HCT116 (cell line): ENCODE results near the gene LZIC. TPM values are rescaled to one million over a fixed set of nuclear protein-coding genes. Genes with fewer than 3 reads are reported as not detected.

Source experiments
- ATAC-seq: fragments of 200-7000 bp; cut with Tn5 transposase; 2 replicates; pipeline ENCODE4 v1.9.1; 2020; ENCODE audit warnings: mild to moderate bottlenecking, moderate library complexity
- BruUV-seq: library from RNA; stranded (reverse); fragments of 400-500 nt; replicated peaks from 2 replicates; lab custom pipeline; 2021; lab: Mats Ljungman, UMichigan
- CTCF ChIA-PET: fragments of 300-600 bp; sonication (Branson Sonifier 250); formaldehyde crosslinking; loops from one replicate; lab custom pipeline; 2021; ENCODE audit warnings: antibody characterized with exemption; lab: Charles Lee
- POLR2A ChIA-PET: fragments of 300-600, 350-600 bp; sonication (Branson Sonifier 250); formaldehyde crosslinking; loops from one replicate; lab custom pipeline; 2021; ENCODE audit warnings: antibody characterized with exemption; lab: Charles Lee
- RAD21 ChIA-PET, 2 experiments: fragments of 300-600 bp; sonication (Branson Sonifier 250); formaldehyde crosslinking; loops; one replicate each; lab custom pipeline; 2023; ENCODE audit warnings: low total read pairs in 2 of 2; ENCODE audit not compliant: uncharacterized antibody in 2 of 2, unreplicated experiment in 2 of 2, low non-redundant PET in 1 of 2; lab: Charles Lee
- DNase-seq: peaks from one replicate; pipeline ENCODE4 v3.0.0-alpha.2; 2010; ENCODE audit warnings: low read depth, low spot score
- H2AFZ ChIP-seq: fragments of 200-600 bp; shearing (Covaris generic), sonication (generic); 2 replicates; pipeline ENCODE4 v1.6.1; 2017; ENCODE audit warnings: low read depth, mixed run types, mixed read lengths, antibody characterized with exemption, low read length; ENCODE audit not compliant: poor library complexity, severe bottlenecking
- H3K27ac ChIP-seq: 2 replicates; pipeline ENCODE4 v1.5.1; 2012; ENCODE audit warnings: low read depth, low read length
- H3K27me3 ChIP-seq: fragments of 200-600 bp; sonication (generic); 2 replicates; pipeline ENCODE4 v1.6.1; 2016; ENCODE audit warnings: mixed run types, low read length, mixed read lengths; ENCODE audit not compliant: insufficient read depth
- H3K36me3 ChIP-seq, 2 experiments: fragments of 200-500 bp in 1 of 2; fragments of 200-600 bp in 1 of 2; sonication (Bioruptor generic) in 1 of 2; sonication (generic) in 1 of 2; 2 replicates each; pipeline versions ENCODE4 v1.5.1 to v1.6.1; 2014 to 2016; ENCODE audit warnings: low read length in 2 of 2, inconsistent platforms in 1 of 2, mixed read lengths in 1 of 2, mixed run types in 1 of 2; ENCODE audit not compliant: insufficient read depth in 2 of 2, control insufficient read depth in 1 of 2
- H3K4me1 ChIP-seq, 2 experiments: fragments of 200-600 bp in 1 of 2; sonication (generic) in 1 of 2; 2 replicates each; pipeline versions ENCODE4 v1.5.1 to v1.6.1; 2012 to 2017; ENCODE audit warnings: low read length in 2 of 2, inconsistent platforms in 1 of 2, mild to moderate bottlenecking in 1 of 2, mixed read lengths in 1 of 2, mixed run types in 1 of 2, moderate library complexity in 1 of 2; ENCODE audit not compliant: insufficient read depth in 2 of 2, control insufficient read depth in 1 of 2
- H3K4me2 ChIP-seq: fragments of 200-600 bp; sonication (generic); 2 replicates; pipeline ENCODE4 v1.6.1; 2017; ENCODE audit warnings: mixed run types, low read length, mixed read lengths
- H3K4me3 ChIP-seq, 2 experiments: fragments of 200-600 bp in 1 of 2; sonication (generic) in 1 of 2; replicated peaks in 1 of 2; 2 replicates each; pipeline ENCODE4 v1.5.1; 2011 to 2016; ENCODE audit warnings: low read length in 2 of 2, control low read depth in 1 of 2, low read depth in 1 of 2, mild to moderate bottlenecking in 1 of 2, mixed read lengths in 1 of 2, mixed run types in 1 of 2
- H3K79me2 ChIP-seq: fragments of 200-600 bp; sonication (generic); 2 replicates; pipeline ENCODE4 v1.6.1; 2017; ENCODE audit warnings: mild to moderate bottlenecking, mixed run types, low read length, moderate library complexity, mixed read lengths; ENCODE audit not compliant: insufficient read depth
- H3K9ac ChIP-seq: fragments of 200-600 bp; sonication (generic); 2 replicates; pipeline ENCODE4 v1.6.1; 2016; ENCODE audit warnings: low read length, mixed read lengths
- H3K9me2 ChIP-seq: fragments of 200-600 bp; sonication (generic), shearing (Covaris generic); 2 replicates; pipeline ENCODE4 v1.6.1; 2017; ENCODE audit warnings: mixed run types, mild to moderate bottlenecking, moderate library complexity; ENCODE audit not compliant: insufficient read depth
- H3K9me3 ChIP-seq, 2 experiments: fragments of 200-500 bp in 1 of 2; fragments of 200-600 bp in 1 of 2; sonication (Bioruptor generic) in 1 of 2; sonication (generic) in 1 of 2; 2 replicates each; pipeline ENCODE4 v1.6.1; 2014 to 2017; ENCODE audit warnings: low read length in 2 of 2, mixed read lengths in 2 of 2, inconsistent platforms in 1 of 2, low read depth in 1 of 2, mild to moderate bottlenecking in 1 of 2, mixed run types in 1 of 2, moderate library complexity in 1 of 2; ENCODE audit not compliant: control insufficient read depth in 1 of 2, insufficient read depth in 1 of 2
- H4K20me1 ChIP-seq: fragments of 200-600 bp; sonication (generic), shearing (Covaris generic); 2 replicates; pipeline ENCODE4 v1.6.1; 2017; ENCODE audit warnings: mixed run types, mild to moderate bottlenecking, moderate library complexity; ENCODE audit not compliant: insufficient read depth
- CBX3 ChIP-seq: IDR thresholded peaks from 2 replicates; pipeline ENCODE4 v1.6.1; 2012; ENCODE audit warnings: low read depth
- CEBPB ChIP-seq: IDR thresholded peaks from 2 replicates; pipeline ENCODE4 v1.6.1; 2012; ENCODE audit warnings: low read depth
- EZH2 ChIP-seq: fragments of 200-600 bp; sonication (generic); IDR thresholded peaks from 2 replicates; pipeline ENCODE4 v1.6.1; 2017; ENCODE audit warnings: antibody characterized with exemption, mixed run types
- EZH2phosphoT487 ChIP-seq: fragments of 200-600 bp; IDR thresholded peaks from 2 replicates; pipeline ENCODE4 v1.6.1; 2018; ENCODE audit warnings: antibody characterized with exemption, borderline replicate concordance
- FOSL1 ChIP-seq: IDR thresholded peaks from 2 replicates; pipeline ENCODE4 v1.6.1; 2012; ENCODE audit warnings: low read depth
- JUND ChIP-seq: IDR thresholded peaks from 2 replicates; pipeline ENCODE4 v1.6.1; 2012
- POLR2A ChIP-seq: IDR thresholded peaks from 2 replicates; pipeline ENCODE4 v1.7.0; 2011; ENCODE audit warnings: borderline replicate concordance; ENCODE audit not compliant: insufficient read depth, insufficient read length; ENCODE audit errors: extremely low read depth
- POLR2AphosphoS5 ChIP-seq: IDR thresholded peaks from 2 replicates; pipeline ENCODE4 v1.6.1; 2011; ENCODE audit warnings: mild to moderate bottlenecking, low read depth, low read length, moderate library complexity
- SIN3A ChIP-seq: IDR thresholded peaks from 2 replicates; pipeline ENCODE4 v1.6.1; 2012; ENCODE audit warnings: low read depth
- SP1 ChIP-seq: IDR thresholded peaks from 2 replicates; pipeline ENCODE4 v1.6.1; 2012; ENCODE audit warnings: low read depth
- SRF ChIP-seq: IDR thresholded peaks from 2 replicates; pipeline ENCODE4 v1.6.1; 2012; ENCODE audit warnings: low read depth
- TCF7L2 ChIP-seq: IDR thresholded peaks from 2 replicates; pipeline ENCODE4 v1.7.0; 2011; ENCODE audit warnings: borderline replicate concordance, inconsistent platforms; ENCODE audit not compliant: insufficient read depth, insufficient read length; ENCODE audit errors: extremely low read depth
- YY1 ChIP-seq: IDR thresholded peaks from 2 replicates; pipeline ENCODE4 v1.6.1; 2011; ENCODE audit warnings: low read length, low read depth, moderate library complexity, mild to moderate bottlenecking; ENCODE audit not compliant: insufficient replicate concordance; ENCODE audit errors: extremely low read depth
- ZFX ChIP-seq: fragments of 450-650 bp; IDR thresholded peaks from 2 replicates; pipeline ENCODE4 v1.6.1; 2017
- ZNF274 ChIP-seq: fragments of 200-500 bp; sonication (Bioruptor generic); IDR thresholded peaks from 2 replicates; pipeline ENCODE4 v1.6.1; 2014; ENCODE audit warnings: mild to moderate bottlenecking, low read depth, low read length, inconsistent platforms
- intact Hi-C: fragments of 100-400 bp; cut with micrococcal nuclease; formaldehyde crosslinking; loops from 2 replicates; pipeline ENCODE4 v1.10.0; 2022
- total RNA-seq: library from RNA; stranded (reverse); gene quantifications from one replicate; pipeline ENCODE4 v1.2.1, GENCODE V29; 2021; ENCODE audit not compliant: unreplicated experiment
- TF ChIP-seq, protein P1 (sequence below): IDR thresholded peaks from 2 replicates; pipeline ENCODE4 v1.6.1; 2012
- TF ChIP-seq, protein P2 (sequence below): IDR thresholded peaks from 2 replicates; pipeline ENCODE4 v1.6.1; 2011; ENCODE audit warnings: mild to moderate bottlenecking, low read length, moderate library complexity; ENCODE audit not compliant: insufficient replicate concordance; ENCODE audit errors: extremely low read depth

The LZIC gene
- total RNA-seq, 1 experiment from 2014 or later: 26.6 TPM

DNA sequence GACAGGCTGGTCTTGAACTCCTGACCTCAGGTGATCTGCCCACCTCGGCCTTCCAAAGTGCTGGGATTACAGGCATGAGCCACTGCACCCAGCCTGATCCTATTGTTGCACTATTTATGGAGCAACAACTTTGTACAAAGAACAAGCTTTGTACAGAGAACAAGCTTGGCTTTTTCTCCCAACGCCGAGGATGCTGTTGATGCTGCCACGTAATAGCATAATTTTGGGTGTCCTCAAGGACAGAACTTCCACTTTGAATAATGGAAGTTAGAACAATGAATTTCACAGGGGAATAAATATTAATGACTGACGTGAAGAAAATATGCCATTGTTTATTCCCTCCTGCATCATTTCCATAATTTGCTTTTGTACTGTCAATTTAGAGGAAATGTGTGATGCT lies 41.1 kb upstream of the LZIC start:
- no TSS peak for BruUV-seq
- RAD21 ChIA-PET: no interaction called here
- ATAC-seq (no peak), DNase-seq (no peak)
- Histone ChIP-seq H3K36me3 (peaks cover 0 to 6% of the 10 kb centered on the region in 2 experiments; a peak in 1 of 4 replicates), H3K4me1 (no peaks in the 10 kb centered on the region), H3K4me2 (no peak overlapping the region), H3K79me2 (no peaks in the 10 kb centered on the region), H2AFZ (no peak overlapping the region), H3K9me3 (no peaks in the 10 kb centered on the region), H4K20me1 (no peaks in the 10 kb centered on the region), H3K27ac (no peak overlapping the region), H3K9ac (no peak overlapping the region), H3K4me3 (no peak overlapping the region), H3K27me3 (no peaks in the 10 kb centered on the region), H3K9me2 (no peaks in the 10 kb centered on the region)
- CTCF ChIA-PET: no interaction called here
- TF ChIP-seq ZNF274 (no peak), EZH2phosphoT487 (no peak)
- POLR2A ChIA-PET: no interaction called here
- intact Hi-C loops: no loop called here

DNA sequence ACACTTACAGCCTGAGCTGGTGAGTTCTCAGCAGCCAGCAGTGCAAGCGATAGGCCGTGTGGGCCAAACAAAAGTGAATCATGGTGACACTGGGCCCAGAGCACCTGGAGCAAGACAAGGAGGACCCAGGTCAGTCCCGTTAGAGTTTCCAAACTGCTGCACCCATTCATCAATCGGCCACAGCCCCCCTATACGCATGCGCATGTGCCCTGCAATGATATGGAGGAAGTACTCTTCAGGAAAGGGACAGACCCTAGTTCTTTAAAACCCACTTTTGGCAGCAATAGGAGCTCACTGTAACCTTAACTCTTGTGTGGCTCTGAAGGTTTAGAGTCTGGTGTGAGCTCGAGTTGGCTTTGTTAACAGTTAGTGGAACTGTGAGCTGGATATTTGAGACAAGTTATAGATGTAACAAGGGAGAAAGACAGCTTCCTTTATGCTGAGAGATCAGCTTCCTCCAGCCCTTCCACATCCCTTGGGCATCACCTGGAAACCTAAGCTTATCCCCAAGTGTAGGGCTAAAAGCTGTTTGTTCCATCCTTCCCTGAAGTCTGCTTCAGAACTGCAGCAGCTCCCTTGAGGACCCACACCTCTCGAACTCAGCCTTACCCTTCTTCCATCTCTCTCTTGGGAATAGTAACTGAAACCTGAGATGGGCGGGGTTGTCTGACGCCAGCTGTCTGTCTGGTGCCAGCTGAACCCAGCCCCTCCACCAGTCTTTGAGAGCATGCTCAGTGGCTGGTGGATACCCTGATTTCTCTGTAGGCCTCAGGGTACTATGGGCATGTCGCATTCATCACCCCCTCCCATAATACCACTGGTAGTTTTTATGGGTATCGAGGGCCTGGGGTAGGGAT lies 17.7 kb upstream of the LZIC start:
- peak overlapping the region; percentile 22; the same call in 1 of the 2 replicates for H3K9ac ChIP-seq
- no peak overlapping the region for H2AFZ ChIP-seq
- no peak overlapping the region for H3K27ac ChIP-seq
- peaks cover 26 to 40% of the 10 kb centered on the region in 2 experiments for H3K4me1 ChIP-seq
- DNase-seq (no peak), ATAC-seq (peak; percentile 65)
- no peaks in the 10 kb centered on the region for H3K79me2 ChIP-seq
- H3K4me3 ChIP-seq: no peak overlapping the region
- ChIA-PET RAD21 (no interaction called here), POLR2A (interaction anchor here (0.5 kb wide), 1 partner anchor 10 kb away, joined by 3 read pairs; no protein-coding TSS in a partner anchor), CTCF (interaction anchor here (0.9 to 1.3 kb wide), 2 partner anchors 11 to 72 kb away, joined by 3 to 4 read pairs; partner anchors contain the start of gene UBE4B)
- no peaks in the 10 kb centered on the region for H3K27me3 ChIP-seq
- H3K9me3 ChIP-seq: no peaks in the 10 kb centered on the region
- TF ChIP-seq TCF7L2 (no peak), JUND (no peak), FOSL1 (no peak), SRF (no peak), POLR2A (no peak), CBX3 (no peak), EZH2 (no peak), EZH2phosphoT487 (no peak), POLR2AphosphoS5 (no peak), SIN3A (no peak), SP1 (no peak; the same call in 1 of the 2 replicates), ZFX (no peak), ZNF274 (no peak), CEBPB (no peak), YY1 (no peak)
- TF ChIP-seq, protein P1, sequence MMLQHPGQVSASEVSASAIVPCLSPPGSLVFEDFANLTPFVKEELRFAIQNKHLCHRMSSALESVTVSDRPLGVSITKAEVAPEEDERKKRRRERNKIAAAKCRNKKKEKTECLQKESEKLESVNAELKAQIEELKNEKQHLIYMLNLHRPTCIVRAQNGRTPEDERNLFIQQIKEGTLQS: no peak
- TF ChIP-seq, protein P2, sequence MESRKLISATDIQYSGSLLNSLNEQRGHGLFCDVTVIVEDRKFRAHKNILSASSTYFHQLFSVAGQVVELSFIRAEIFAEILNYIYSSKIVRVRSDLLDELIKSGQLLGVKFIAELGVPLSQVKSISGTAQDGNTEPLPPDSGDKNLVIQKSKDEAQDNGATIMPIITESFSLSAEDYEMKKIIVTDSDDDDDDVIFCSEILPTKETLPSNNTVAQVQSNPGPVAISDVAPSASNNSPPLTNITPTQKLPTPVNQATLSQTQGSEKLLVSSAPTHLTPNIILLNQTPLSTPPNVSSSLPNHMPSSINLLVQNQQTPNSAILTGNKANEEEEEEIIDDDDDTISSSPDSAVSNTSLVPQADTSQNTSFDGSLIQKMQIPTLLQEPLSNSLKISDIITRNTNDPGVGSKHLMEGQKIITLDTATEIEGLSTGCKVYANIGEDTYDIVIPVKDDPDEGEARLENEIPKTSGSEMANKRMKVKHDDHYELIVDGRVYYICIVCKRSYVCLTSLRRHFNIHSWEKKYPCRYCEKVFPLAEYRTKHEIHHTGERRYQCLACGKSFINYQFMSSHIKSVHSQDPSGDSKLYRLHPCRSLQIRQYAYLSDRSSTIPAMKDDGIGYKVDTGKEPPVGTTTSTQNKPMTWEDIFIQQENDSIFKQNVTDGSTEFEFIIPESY: no peak
- peak overlapping the region; percentile 43 for H3K4me2 ChIP-seq
- H3K9me2 ChIP-seq: no peaks in the 10 kb centered on the region
- H3K36me3 ChIP-seq: no peaks in the 10 kb centered on the region; a peak in 1 of 4 replicates
- no TSS peak for BruUV-seq
- H4K20me1 ChIP-seq: no peaks in the 10 kb centered on the region
- intact Hi-C loops: no loop called here
